ENCODE measurements around the gene ZNF761.

The ZNF761 gene

GRCh38 chr19:53506728-53507127, 74.9 kb downstream of the ZNF761 start:
- DNase-seq (ENCODE audit: low read depth in 2 of 3, low spot score in 1 of 3): no peak
